ENCODE results near the gene AP3B1.

- TF ChIP-seq CTCF (IDR thresholded peaks at IDR 0.05; ENCODE audit: extremely low read depth in 1 of 2, insufficient read depth in 1 of 2, low read depth in 1 of 2, low read length in 2 of 2): no peak
- no peak for TF ChIP-seq POLR2AphosphoS5 (IDR thresholded peaks at IDR 0.05; ENCODE audit: insufficient read depth, low read depth, low read length)
- no peak for TF ChIP-seq GATA2 (IDR thresholded peaks at IDR 0.05; ENCODE audit: insufficient read depth, insufficient read length, low read depth, low read length)
- no peak for TF ChIP-seq POLR2A (IDR thresholded peaks at IDR 0.05; ENCODE audit: low read depth, low read length)
- TF ChIP-seq MAX (IDR thresholded peaks at IDR 0.05; ENCODE audit: insufficient read depth, insufficient read length): no peak
- TF ChIP-seq FOS (IDR thresholded peaks at IDR 0.05; ENCODE audit: borderline replicate concordance, insufficient read depth, low read length): no peak
- no peak for TF ChIP-seq EZH2 (IDR thresholded peaks at IDR 0.05; ENCODE audit: borderline replicate concordance, low read depth, low read length, severe bottlenecking)
- no peak for TF ChIP-seq MYC (IDR thresholded peaks at IDR 0.05; ENCODE audit: low read depth, low read length)
- no peak for TF ChIP-seq JUN (IDR thresholded peaks at IDR 0.05; ENCODE audit: borderline replicate concordance, insufficient read depth, insufficient read length, low read depth)
These were observed 142.8 kb downstream of the AP3B1 start for GRCh38 chr5:78151594-78152271.

Data from endothelial cell of umbilical vein (primary cell).